GM18907 (cell line): Measurements from ENCODE around the gene NSUN2.

Experiments used
- ATAC-seq: cut with Tn5 transposase; IDR thresholded peaks from one replicate; pipeline ENCODE4 v1.9.1; 2021; ENCODE audit warnings: mild to moderate bottlenecking, moderate library complexity; ENCODE audit not compliant: unreplicated experiment

The NSUN2 gene

DNA sequence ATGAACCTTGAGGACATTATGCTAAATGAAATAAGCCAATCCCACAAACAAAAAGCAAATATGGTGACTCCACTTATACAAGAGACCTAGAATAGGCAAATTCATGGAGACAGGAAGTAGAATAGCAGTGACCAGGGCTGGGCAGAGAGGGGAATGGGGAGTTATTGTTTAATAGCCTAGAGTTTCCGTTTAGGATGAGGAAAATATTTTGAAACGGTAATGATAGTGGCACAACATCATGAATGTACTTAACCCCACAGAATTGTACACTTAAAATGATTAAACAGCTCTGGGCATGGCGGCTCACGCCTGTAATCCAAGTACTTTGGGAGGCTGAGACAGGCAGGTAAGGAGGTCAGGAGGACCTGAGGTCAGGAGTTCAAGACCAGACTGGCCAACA is 65.8 kb downstream of the NSUN2 start:
- no peak for ATAC-seq

DNA sequence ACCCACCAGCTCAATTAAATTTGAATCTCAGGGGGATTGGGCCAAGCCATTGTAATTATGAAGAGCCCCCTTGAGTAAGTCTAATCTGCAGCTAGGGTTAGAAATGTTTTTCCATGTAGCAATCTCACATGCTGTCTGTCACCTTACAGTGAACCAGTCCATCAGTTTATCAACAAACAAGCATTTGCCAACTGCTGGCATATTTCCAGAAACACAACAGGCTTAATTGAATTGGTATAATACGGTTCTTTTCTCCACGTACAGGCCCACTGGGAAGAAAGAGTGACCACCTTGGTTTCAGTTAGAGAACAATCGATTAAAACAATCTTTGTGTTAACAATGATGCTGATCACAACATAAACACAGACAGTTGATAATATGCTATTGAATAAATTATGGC is 67.4 kb downstream of the NSUN2 start:
- no peak for ATAC-seq

DNA sequence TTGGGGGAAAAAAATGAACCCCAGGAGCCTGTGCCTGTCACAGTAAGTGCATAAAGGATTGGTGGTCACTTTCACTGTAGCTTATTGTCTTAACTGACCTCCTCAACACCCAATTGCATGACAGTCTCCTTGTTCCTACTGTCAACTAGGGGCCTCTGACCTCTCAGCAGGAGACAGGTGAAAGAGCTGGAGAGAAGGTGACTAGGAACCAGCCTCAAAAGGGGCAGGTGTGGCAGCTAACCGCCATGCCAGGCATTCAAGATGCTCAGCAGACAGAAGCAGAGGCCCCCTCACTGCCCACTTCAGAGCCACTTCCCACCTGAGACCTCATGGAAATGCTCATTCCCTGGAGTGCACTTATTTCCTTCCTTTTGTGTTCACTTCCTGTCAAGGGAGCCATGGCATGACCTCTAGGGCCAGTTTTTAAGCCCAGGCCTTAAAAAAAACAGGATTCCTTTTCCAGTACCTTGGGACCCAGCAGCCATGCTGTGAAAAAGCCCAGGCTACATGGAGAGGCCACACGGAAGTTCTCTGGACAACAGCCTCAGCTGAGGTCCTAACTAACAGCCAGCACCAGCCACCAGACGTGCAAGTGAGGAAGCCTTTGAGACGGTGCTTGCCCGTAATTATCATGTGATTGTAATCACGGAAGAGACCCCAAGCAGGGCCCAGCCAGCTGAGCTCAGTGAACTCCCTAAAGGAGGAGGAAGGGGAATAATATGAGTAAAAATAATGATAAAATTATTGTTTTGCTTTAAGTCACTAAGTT is 74.9 kb downstream of the NSUN2 start:
- no peak for ATAC-seq

DNA sequence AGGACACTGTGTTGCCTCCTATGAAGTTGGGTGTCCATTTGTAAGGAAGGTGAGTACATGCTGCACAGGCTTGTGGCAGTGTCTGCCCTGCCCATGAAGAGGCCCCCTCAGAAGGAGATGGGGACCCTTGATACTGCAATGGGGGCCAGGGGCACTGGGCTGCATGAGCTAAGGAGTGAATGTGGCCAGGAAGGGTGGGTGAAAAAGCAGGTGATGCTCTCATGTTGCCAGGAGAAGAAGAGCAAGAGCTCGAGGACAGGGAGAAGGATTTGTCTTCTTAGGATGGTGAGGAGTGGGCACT is 76.1 kb downstream of the NSUN2 start:
- no peak for ATAC-seq

DNA sequence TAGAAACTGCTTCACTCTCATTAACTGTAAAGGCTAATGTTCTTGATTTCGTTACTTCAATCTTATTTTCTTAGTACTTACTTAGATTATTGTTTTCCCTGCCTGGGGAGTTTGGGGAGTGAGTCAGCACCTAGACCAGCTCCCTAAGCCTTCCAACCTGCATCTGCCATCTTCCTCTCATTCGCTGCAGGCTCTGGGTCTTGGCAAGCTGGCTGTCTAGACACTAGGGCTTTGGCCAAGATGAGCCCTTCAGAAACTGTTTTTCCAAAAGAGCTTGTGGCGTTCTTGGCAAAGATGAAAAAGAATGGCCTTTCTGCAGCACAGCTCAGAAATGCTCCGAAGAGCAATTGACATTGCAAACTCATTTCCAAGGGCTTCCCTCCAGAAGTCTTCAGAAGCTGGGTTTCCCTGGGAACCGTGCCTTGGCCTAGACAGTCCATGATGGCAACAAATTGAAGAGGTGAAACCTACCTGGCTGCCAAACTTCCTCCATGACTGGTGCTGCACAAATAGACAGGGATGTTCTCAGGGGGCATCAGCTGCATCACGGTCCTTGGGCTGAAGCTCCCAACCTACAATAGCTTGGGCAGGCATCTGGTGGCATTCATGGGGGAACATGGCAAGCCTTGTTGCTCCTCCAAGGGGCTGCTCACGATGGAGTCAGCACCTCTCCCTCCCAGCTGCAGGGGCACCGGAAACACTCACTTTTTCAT is 76.6 kb downstream of the NSUN2 start:
- no peak for ATAC-seq

DNA sequence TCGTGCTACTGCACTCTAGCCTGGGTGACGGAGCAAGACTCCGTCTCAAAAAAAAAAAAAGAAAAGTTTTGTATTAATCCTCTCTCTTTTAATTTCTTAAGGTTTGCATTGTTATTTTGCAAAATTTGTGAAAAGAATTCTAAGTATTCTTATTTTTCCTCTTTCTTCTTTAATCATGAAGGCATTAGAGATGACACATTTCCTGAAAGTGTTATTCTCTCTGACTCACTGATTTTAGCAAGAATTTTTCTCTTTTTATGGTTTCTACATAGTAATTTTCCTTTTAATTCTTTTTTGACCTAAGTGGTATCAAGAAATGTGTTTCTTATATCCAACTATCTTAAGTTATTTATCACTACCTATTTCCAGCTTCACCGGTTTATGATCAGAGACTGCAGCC is 78.0 kb downstream of the NSUN2 start:
- ATAC-seq, result no peak

DNA sequence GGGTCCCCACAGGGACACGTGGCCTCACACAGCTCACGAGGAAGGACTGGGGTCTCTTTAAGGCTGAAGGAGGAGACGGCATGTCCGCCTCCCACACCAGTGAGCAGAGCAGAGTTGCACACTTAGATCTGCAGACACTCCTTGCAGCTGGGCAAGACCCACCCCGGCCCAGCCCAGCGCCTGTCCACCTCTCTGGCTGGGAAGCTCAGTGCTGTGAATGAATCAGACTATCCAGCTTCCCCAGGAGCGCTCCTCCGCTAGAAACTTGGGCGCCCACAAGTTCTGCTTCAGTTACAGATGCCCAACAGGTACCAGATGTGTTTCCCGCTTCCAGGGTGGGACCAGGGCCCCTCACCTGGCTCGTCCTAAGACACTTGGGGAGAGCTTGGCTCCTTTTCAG is 78.9 kb downstream of the NSUN2 start:
- ATAC-seq, result no peak

DNA sequence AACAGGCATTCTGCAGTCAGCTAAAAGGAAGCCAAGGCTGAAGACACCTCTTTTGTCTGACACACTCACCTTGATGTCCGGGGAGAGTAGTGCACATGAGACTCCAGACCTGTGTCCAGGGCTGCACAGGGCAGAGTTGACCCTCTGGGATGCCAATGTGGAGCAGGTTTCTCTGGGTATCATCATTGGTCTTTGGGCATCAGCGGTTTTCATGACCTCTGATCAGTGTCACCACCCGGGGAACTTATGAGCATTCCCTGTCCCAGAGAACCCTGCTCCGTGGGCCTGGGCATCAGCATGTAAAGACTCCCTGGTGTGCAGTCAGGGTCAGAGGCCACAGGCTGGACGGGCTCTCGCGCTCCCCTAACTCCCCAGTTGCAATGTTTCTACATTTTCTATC is 80.2 kb downstream of the NSUN2 start:
- no peak for ATAC-seq

DNA sequence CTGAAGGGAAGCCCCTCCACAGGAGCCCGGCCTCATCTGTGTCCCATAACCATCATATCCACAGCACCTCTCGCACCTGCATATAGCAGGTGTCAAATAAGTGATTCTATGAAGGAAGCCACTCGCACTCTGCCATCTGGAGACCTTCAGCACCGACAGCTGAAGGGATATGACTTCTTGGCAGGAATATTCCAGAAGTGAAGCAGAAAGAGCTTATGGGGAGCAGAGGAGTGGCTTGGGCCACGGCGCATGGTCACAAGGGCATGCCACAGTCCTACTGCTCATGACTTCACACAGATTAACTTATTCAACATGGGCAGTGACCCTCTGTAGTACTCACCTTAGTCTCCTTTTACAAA is 80.9 kb downstream of the NSUN2 start:
- ATAC-seq, result no peak

DNA sequence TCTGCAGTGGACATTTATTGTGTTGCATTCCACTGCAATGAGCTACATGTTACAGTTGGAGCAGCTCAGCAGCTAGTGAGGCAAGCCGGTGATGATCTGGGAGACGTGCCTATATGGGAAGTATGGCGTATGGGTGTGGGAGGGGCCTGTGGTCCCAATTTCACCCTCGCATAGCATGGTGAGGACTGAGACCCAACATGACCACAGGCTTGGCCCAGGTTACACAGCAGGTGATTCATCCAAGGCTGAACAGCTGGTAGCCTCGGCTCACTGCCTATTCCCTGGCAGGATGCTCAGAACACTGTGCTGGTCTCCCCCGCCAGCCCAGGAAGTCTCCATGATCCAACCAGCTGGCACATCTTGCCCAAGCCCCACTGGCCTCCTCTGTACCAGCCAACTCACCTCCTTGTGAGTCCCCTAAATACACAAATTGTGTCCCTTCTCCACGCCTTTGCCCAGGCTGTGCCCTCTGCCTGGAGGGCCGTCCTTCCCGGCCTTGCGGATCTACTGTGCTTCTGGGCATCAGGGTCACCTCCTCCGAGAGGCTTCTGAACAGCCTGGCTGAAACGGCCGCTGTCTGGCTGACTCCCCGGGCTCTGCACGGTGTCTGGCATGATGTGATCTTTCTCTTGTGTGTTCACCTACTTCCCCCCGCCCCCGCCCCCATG is 81.4 kb downstream of the NSUN2 start:
- no peak for ATAC-seq

DNA sequence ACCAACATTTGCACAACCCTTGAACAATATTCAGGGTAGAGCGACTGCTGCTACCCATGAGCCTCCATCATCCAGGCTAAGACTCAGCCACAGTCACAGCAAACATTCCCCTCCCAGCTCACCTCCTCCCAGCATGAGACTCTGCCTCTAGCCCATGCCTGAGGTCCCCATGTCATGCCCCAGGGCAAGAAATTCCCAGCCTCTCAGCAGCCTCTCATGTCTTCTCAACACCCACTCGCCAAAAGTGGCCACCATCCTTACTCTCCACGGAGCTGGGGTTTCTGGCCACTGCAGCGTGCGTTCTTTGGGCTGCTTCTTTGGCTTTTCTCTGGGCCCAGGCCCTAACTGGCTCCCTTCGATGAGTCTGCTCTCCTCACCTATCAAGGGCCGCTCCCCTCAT is 82.2 kb downstream of the NSUN2 start:
- ATAC-seq, result no peak
